BLaER1 treated with 17β-estradiol and CSF1 and Interleukin-3, amounts not matched to agents 10 nM and 100 nM (cell line): ENCODE results near the gene CTSA.

Experiments used
- H3K27ac ChIP-seq, 11 experiments: shearing (Covaris generic); formaldehyde crosslinking; 2 replicates each; pipeline ENCODE4 v1.8.1; 2022
- H3K27me3 ChIP-seq, 11 experiments: shearing (Covaris generic); formaldehyde crosslinking; 2 replicates each; pipeline ENCODE4 v1.8.1; 2022
- H3K36me3 ChIP-seq, 11 experiments: shearing (Covaris generic); formaldehyde crosslinking; 2 replicates each; pipeline ENCODE4 v1.8.1; 2022
- H3K4me1 ChIP-seq, 10 experiments: shearing (Covaris generic); formaldehyde crosslinking; 2 replicates each; pipeline ENCODE4 v1.8.1; 2022
- H3K4me2 ChIP-seq, 11 experiments: shearing (Covaris generic); formaldehyde crosslinking; 2 replicates each; pipeline ENCODE4 v1.8.1; 2022
- H3K4me3 ChIP-seq, 10 experiments: shearing (Covaris generic); formaldehyde crosslinking; 2 replicates each; pipeline ENCODE4 v1.8.1; 2022
- H3K9ac ChIP-seq, 11 experiments: shearing (Covaris generic); formaldehyde crosslinking; 2 replicates each; pipeline ENCODE4 v1.8.1; 2022
- H3K9me3 ChIP-seq, 11 experiments: shearing (Covaris generic); formaldehyde crosslinking; replicated peaks in 1 of 11; 2 replicates each; pipeline ENCODE4 v1.8.1; 2022
- H4K20me1 ChIP-seq, 11 experiments: shearing (Covaris generic); formaldehyde crosslinking; 2 replicates each; pipeline ENCODE4 v1.8.1; 2022
- Cebpa-rat ChIP-seq, 11 experiments: shearing (Covaris generic); IDR thresholded peaks; 2 replicates each; pipeline ENCODE4 v1.8.1; 2022

CTSA gene

GRCh38 chr20:45944151-45944964, 53.2 kb downstream of the CTSA start:
- H3K9ac ChIP-seq: peak overlapping the region in 6 of 11 experiments; percentile 1 to 65 (median 44); a peak in 8 of 22 replicates
- H3K4me1 ChIP-seq: peaks cover 13 to 57% (median 31%) of the 10 kb centered on the region in 10 experiments
- peaks cover 0 to 58% (median 28%) of the 10 kb centered on the region in 11 experiments; a peak in 17 of 22 replicates for H4K20me1 ChIP-seq
- H3K4me2 ChIP-seq: peak overlapping the region in 3 of 11 experiments; percentile 60 to 76 (median 72); a peak in 6 of 22 replicates
- no peaks in the 10 kb centered on the region for H3K27me3 ChIP-seq
- TF ChIP-seq Cebpa-rat (IDR thresholded peaks at IDR 0.05): no peak
- peaks cover 95 to 100% (median 98%) of the 10 kb centered on the region in 11 experiments for H3K36me3 ChIP-seq
- H3K9me3 ChIP-seq: no peaks in the 10 kb centered on the region
- peak overlapping the region in 8 of 11 experiments; percentile 5 to 87 (median 74); a peak in 10 of 22 replicates for H3K27ac ChIP-seq
- no peak overlapping the region for H3K4me3 ChIP-seq

- H3K4me1 ChIP-seq: peaks cover 13 to 57% (median 31%) of the 10 kb centered on the region in 10 experiments
- peak overlapping the region in 8 of 11 experiments; percentile 59 to 87 (median 74); a peak in 12 of 22 replicates for H3K27ac ChIP-seq
- H3K9ac ChIP-seq: peak overlapping the region in 5 of 11 experiments; percentile 46 to 72 (median 64); a peak in 9 of 22 replicates
- H3K9me3 ChIP-seq: no peaks in the 10 kb centered on the region
- H4K20me1 ChIP-seq: peaks cover 0 to 59% (median 30%) of the 10 kb centered on the region in 11 experiments; a peak in 17 of 22 replicates
- peak overlapping the region in 5 of 11 experiments; percentile 60 to 76 (median 72); a peak in 9 of 22 replicates for H3K4me2 ChIP-seq
- no peaks in the 10 kb centered on the region for H3K27me3 ChIP-seq
- H3K36me3 ChIP-seq: peaks cover 95 to 100% (median 98%) of the 10 kb centered on the region in 11 experiments
- TF ChIP-seq Cebpa-rat (IDR thresholded peaks at IDR 0.05): no peak
- no peak overlapping the region for H3K4me3 ChIP-seq
Measured at GRCh38 chr20:45944965-45945677, 54.0 kb downstream of the CTSA start.

GRCh38 chr20:45945678-45946148, 54.6 kb downstream of the CTSA start:
- peaks cover 13 to 57% (median 31%) of the 10 kb centered on the region in 10 experiments for H3K4me1 ChIP-seq
- H3K9me3 ChIP-seq: no peaks in the 10 kb centered on the region
- H3K27ac ChIP-seq: peak overlapping the region; percentile 12 to 87 (median 69); a peak in 18 of 22 replicates
- peaks cover 95 to 100% (median 97%) of the 10 kb centered on the region in 11 experiments for H3K36me3 ChIP-seq
- peak overlapping the region in 7 of 11 experiments; percentile 20 to 76 (median 69); a peak in 13 of 22 replicates for H3K4me2 ChIP-seq
- no peaks in the 10 kb centered on the region for H3K27me3 ChIP-seq
- H4K20me1 ChIP-seq: peaks cover 0 to 60% (median 30%) of the 10 kb centered on the region in 11 experiments; a peak in 17 of 22 replicates
- no peak for TF ChIP-seq Cebpa-rat (IDR thresholded peaks at IDR 0.05)
- H3K9ac ChIP-seq: peak overlapping the region in 9 of 11 experiments; percentile 37 to 72 (median 64); a peak in 15 of 22 replicates
- no peak overlapping the region for H3K4me3 ChIP-seq

- H3K4me3 ChIP-seq: no peak overlapping the region
- H4K20me1 ChIP-seq: peaks cover 0 to 67% (median 32%) of the 10 kb centered on the region in 11 experiments; a peak in 17 of 22 replicates
- H3K27ac ChIP-seq: peak overlapping the region; percentile 12 to 87 (median 69); a peak in 18 of 22 replicates
- peaks cover 95 to 100% (median 97%) of the 10 kb centered on the region in 11 experiments for H3K36me3 ChIP-seq
- TF ChIP-seq Cebpa-rat (IDR thresholded peaks at IDR 0.05): peak in 2 of 11 experiments; percentile 35 to 79; a peak in 4 of 22 replicates
- H3K9ac ChIP-seq: peak overlapping the region; percentile 26 to 72 (median 61); a peak in 17 of 22 replicates
- H3K27me3 ChIP-seq: no peaks in the 10 kb centered on the region
- peak overlapping the region in 8 of 11 experiments; percentile 10 to 76 (median 64); a peak in 14 of 22 replicates for H3K4me2 ChIP-seq
- H3K4me1 ChIP-seq: peaks cover 13 to 57% (median 31%) of the 10 kb centered on the region in 10 experiments
- no peaks in the 10 kb centered on the region for H3K9me3 ChIP-seq
Measured at GRCh38 chr20:45946149-45946970, 55.2 kb downstream of the CTSA start.

- H3K9ac ChIP-seq: peak overlapping the region in 10 of 11 experiments; percentile 2 to 72 (median 58); a peak in 12 of 22 replicates
- H3K36me3 ChIP-seq: peaks cover 98 to 100% (median 99%) of the 10 kb centered on the region in 11 experiments
- H3K4me1 ChIP-seq: peaks cover 13 to 57% (median 31%) of the 10 kb centered on the region in 10 experiments
- H3K9me3 ChIP-seq: no peaks in the 10 kb centered on the region
- no peak overlapping the region for H3K4me3 ChIP-seq
- H3K27ac ChIP-seq: peak overlapping the region in 9 of 11 experiments; percentile 59 to 87 (median 71); a peak in 16 of 22 replicates
- peak overlapping the region in 7 of 11 experiments; percentile 20 to 76 (median 69); a peak in 10 of 22 replicates for H3K4me2 ChIP-seq
- no peak for TF ChIP-seq Cebpa-rat (IDR thresholded peaks at IDR 0.05)
- peaks cover 0 to 76% (median 40%) of the 10 kb centered on the region in 11 experiments; a peak in 18 of 22 replicates for H4K20me1 ChIP-seq
- H3K27me3 ChIP-seq: no peaks in the 10 kb centered on the region
Measured at GRCh38 chr20:45947110-45947866, 56.2 kb downstream of the CTSA start.

- peak overlapping the region in 6 of 11 experiments; percentile 4 to 60 (median 22); a peak in 7 of 22 replicates for H3K4me2 ChIP-seq
- no peaks in the 10 kb centered on the region for H3K9me3 ChIP-seq
- no peak for TF ChIP-seq Cebpa-rat (IDR thresholded peaks at IDR 0.05)
- no peak overlapping the region for H3K4me3 ChIP-seq
- H3K27me3 ChIP-seq: no peaks in the 10 kb centered on the region
- peak overlapping the region; percentile 31 to 72 (median 51); a peak in 17 of 22 replicates for H3K9ac ChIP-seq
- peaks cover 0 to 83% (median 43%) of the 10 kb centered on the region in 11 experiments; a peak in 18 of 22 replicates for H4K20me1 ChIP-seq
- H3K27ac ChIP-seq: peak overlapping the region in 9 of 11 experiments; percentile 10 to 87 (median 71); a peak in 13 of 22 replicates
- H3K4me1 ChIP-seq: peaks cover 13 to 56% (median 31%) of the 10 kb centered on the region in 10 experiments
- peaks cover 98 to 100% (median 99%) of the 10 kb centered on the region in 11 experiments for H3K36me3 ChIP-seq
Measured at GRCh38 chr20:45948261-45948733, 57.2 kb downstream of the CTSA start.
